ENCODE results near the gene PSMA2.

Gene PSMA2

DNA sequence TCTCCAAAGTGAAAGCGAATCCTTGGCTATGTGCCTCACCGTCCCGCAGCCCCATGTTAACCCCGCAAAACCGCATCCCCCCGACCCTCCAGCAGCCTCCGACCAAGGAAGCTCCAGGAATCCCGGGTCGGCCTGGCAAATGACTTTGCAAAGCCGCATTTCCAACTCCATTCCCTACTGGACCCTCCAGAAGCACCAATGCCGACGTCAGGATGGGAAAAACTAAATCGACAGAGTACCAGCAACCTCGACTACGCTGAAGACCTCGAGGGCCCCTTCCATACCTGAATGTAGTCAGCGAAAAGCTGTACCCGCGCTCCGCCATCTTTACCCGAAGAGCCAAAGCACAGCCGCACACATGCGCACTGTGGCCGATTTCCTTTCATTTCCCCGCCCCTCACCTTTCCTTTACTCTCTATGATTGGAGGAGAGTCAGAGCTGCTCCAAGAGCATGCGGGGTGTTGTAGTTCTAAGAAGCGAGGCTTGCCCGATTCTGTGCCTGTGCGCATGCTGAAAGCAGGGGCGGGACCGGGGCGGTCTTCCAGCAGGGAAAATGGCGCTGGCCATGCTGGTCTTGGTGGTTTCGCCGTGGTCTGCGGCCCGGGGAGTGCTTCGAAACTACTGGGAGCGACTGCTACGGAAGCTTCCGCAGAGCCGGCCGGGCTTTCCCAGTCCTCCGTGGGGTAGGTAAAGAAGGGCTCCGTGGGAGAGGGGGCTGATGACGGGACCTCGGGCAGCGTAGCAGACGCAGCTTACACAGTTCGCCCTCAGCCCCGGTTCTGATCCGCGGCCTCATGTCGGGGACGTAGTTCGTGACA, at the start of gene PSMA2, which contains the start of gene MRPL32:
Gene PSMA2, minus strand, starts transcription at position 341 of the 818 bp plus-strand sequence. Its CDS starts 16 bp downstream, at position 325.
Gene MRPL32, plus strand, starts transcription at position 543 of the 818 bp plus-strand sequence. Its CDS starts 11 bp downstream, at position 554.
- DNase-seq, result peak; percentile 95

DNA sequence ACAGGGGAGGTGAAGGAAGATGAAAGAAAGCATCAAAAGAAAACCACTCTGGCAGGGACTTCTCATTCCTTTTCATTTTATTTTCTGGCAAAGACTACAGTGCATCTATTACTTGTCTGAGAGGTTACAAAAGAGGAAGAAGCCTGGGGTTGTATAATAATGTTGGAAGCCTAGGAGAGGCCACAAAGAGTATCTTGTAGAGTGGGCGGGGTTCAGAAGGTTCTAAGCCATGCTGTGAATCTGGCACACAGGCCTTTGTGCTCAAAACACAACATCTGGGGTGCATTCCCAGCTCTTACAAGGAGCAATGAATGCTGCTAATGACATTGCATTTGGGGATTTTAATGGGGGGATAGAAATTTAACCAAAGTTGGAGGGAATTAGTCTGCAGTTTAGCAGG, 49.6 kb upstream of the PSMA2 start:
- no peak for DNase-seq

- no peak for DNase-seq
Observed at GRCh38 chr7:42980514-42980913, 48.5 kb upstream of the PSMA2 start.

DNA sequence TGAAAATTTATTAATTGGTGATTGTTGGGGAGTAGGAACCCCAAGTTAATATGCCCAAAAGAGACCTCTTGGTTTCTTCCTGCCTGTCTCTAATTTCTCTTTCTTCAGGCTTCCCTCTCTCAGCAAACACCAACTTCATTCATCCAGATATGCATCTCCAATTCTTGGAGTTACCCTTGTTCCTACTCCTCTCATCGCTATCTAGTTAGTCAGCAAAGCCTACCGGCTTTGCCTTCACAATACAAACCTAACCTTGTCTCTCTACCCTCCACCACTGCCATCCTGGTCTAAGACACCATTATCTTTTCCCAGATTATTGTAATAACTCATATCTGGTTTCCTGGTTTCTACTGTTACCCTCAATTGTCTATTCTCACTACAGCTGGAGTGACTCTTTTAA, 48.1 kb upstream of the PSMA2 start:
- DNase-seq, result no peak

DNA sequence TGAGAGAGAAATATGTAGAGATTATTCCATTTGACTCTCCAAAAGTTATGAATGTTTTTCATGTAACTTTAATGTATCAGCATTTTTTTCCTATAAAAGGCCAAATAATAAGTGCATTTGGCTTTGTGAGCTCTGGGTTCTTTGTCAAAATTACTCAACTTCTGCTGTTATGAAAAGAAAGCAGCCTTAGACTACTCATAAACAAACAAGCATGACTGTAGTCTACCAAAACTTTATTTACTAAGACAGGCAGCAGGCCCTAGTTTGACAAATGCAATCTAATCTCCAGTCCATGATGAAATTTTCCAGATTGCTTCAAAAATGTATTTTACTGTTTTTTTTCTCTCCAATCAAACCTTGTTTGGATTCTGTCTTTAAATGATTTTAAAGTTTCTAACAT, 46.5 kb upstream of the PSMA2 start:
- no peak for DNase-seq

DNA sequence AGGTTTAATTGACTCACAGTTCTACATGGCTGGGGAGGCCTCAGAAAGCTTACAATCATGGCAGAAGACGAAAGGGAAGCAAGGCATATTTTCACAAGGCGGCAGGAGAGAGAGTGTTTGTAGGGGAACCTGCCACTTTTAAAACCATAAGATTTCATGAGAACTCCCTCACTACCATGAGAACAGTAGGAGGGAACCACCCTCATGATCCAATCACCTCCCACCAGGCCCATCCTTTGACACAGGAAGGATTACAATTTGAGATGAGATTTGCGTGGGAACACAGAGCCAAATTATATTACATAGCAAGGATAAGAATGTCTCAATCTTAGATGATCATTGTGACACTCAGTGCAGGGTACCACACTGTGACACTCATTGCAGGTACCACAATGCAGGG, 44.4 kb upstream of the PSMA2 start:
- no peak for DNase-seq

- DNase-seq, result no peak
Observed at GRCh38 chr7:42972699-42973500, 40.9 kb upstream of the PSMA2 start.

- DNase-seq, result no peak
Observed at GRCh38 chr7:42967391-42967790, 35.4 kb upstream of the PSMA2 start.

DNA sequence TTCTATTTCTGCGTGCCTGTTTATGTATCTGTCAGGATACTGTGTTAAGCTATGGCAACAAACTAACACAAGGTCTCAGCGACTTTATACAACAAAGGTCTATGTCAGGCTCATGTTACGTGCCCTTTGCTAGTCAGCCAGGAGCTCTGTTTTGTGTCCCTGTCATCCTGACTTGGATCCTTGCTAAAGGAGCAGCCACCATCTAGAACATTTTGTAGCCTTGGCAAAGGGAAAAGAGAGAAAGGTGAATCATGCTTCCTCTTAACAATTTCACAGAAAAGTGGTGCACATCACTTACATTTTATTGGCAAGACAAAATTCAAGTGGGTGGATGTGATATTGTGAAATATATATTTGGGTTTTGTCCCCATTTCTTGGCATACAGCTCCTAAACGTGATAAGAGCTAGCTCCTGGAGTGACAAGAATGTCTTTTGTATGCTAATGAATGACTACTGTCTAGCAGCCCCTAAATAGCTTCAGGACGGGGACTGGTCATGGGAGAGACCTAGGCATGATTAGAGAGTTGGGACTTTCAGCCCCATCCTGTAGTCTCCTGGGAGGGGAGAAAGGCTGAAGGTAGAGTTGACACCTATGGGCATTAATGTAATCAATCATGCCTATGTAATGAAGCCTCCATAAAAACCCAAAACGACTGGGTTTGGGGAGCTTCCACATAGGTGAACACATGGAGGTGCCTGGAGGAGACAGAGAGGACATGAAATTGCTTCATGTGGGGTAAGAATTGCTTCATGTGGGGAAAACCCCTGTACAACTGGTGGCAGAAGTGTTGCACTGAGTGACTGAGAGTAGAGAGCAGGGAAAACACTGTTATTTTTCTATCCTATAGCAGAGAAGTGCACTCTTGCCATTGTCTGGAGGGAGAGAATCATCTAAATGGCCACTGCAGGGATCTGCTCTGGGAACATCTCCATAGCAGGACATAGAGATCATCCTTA, 33.2 kb upstream of the PSMA2 start:
- DNase-seq, result no peak

DNA sequence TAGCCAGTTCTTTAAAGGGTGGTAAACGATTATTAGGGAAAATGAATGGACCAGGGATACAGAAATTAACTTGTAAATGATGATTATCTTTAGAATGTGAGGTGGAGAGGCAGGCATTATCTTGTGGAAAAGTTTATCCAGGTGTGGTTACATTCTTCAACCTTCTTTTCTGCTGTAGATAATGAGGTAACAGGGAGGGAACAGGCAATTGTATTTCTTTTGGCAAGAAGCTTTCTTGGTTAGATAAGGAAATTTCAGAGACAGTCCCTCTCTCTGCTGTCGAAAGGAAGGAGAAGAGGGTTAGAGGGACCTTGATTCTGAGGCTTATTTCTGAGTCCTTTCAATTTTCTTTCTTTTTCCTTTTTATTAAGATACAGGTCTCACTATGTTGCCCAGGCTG, 32.3 kb upstream of the PSMA2 start:
- DNase-seq, result no peak

- DNase-seq, result no peak
Observed at GRCh38 chr7:42961170-42961569, 29.2 kb upstream of the PSMA2 start.

DNA sequence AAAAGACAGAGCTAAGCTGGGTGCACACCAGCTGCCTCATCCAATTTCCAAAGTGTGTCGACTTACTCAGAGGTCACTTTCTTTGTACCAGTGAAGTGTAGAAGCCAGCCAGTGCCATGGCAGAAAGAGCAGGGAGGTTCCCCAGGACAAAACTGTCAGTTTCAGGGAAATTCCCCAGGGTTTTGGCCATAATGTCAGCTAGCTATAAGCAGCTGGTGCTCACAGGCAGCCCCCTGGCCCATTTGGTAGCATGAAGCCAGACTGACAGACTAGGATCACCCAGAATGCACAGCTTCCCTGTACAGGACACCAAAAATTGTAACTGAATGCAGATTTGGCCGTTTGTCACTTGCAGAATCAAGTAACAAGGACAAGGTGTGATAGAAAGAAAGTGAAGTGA, 28.8 kb upstream of the PSMA2 start:
- no peak for DNase-seq

- no peak for DNase-seq
Observed at GRCh38 chr7:42959549-42959948, 27.6 kb upstream of the PSMA2 start.

GRCh38 chr7:42956062-42956461, 24.1 kb upstream of the PSMA2 start:
- DNase-seq, result no peak

GRCh38 chr7:42953994-42954393, 22.0 kb upstream of the PSMA2 start:
- DNase-seq, result no peak

DNA sequence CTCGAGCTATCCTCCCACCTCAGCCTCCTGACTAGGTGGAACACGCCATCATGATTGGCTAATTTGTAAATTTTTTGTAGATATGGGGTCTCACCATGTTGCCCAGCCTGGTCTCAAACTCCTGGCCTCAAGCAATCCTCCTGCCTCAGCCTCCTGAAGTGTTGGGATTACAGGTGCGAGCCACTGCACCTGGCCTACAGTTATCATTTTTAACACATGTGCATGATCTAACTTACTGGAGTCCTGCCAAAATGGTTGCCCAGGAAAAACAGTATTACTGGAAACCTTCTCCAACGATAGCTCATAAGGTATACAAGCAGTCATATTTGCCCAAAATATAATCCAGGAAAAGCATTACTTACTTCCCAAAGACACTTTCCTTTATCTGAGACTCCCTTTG, 20.4 kb upstream of the PSMA2 start:
- no peak for DNase-seq

DNA sequence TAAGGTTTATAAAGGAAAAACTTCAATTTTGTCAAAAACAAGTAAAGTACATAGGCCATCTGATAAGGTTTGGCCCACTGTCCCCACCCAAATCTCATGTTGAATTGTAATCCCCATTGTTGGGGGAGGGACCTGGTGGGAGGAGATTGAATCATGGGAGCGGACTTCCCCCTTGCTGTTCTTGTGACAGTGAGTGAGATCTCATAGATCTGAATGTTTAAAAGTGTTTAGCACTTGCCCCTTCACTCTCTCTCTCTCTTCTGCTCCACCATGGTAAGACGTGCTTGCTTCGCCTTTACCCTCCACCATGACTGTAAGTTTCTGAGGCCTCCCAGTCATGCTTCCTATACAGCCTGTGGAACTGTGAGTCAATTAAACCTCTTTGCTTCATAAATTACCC, 18.4 kb upstream of the PSMA2 start:
- no peak for DNase-seq

GRCh38 chr7:42947521-42947920, 15.5 kb upstream of the PSMA2 start:
- no peak for DNase-seq

GRCh38 chr7:42946627-42946950, 14.6 kb upstream of the PSMA2 start:
- DNase-seq, result no peak

GRCh38 chr7:42945821-42946626, 14.1 kb upstream of the PSMA2 start:
- DNase-seq, result no peak

- peak; percentile 86 for DNase-seq
Observed at GRCh38 chr7:42940985-42941847, 9.2 kb upstream of the PSMA2 start.

All from stimulated activated CD4-positive, alpha-beta T cell treated with anti-CD3 and anti-CD28 coated beads, Interleukin-15, amount 100 ng/mL, for 24 hours (primary cell).